Measurements from ENCODE around the gene ST3GAL6.

ST3GAL6 gene

GRCh38 chr3:98763076-98763475 lies at the start of gene ST3GAL6:
Gene ST3GAL6, plus strand, starts transcription at chr3:98763340. Its CDS starts 5,101 bp downstream, at chr3:98768441.
- FAIRE-seq: no peak

DNA sequence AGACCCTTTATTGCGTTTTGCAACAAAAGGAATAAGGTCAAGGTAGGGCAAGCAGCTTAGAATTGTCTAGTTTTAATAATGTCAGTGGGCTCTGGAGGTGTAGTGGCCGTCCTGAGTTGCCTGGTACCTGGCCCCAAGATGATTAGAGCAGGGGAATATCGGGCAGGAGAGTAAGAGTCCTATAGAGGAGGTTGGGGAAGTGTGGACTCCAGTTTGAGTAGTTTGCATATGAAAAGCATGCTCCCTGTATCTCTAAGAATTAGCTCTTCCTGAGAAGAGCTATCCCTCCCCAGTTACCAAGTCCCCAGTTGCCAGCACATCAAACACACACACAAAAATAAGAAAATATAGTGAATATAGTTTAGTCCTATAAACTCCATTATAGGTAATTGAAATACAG lies 49.2 kb upstream of the ST3GAL6 start:
- no peak for FAIRE-seq

- FAIRE-seq: no peak
These were observed 45.6 kb upstream of the ST3GAL6 start for GRCh38 chr3:98717584-98717983.

DNA sequence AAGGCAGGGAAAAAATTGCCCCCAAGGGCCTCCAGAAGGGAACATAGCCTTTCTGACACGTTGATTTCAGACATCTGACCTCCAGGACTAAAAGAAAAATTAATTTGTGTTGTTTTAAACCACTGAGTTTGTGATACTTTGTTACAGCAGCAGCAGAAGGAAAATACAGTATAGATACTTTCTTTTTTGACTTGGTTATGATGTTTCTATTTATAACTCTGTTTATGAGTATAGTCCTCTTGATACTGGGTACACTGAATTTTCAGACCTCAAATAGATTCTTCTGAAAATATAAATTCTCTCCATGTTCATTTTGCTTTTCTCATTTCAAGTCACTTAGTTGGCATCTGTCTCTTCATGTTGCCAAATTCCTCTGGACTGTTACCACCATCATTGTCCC lies 44.4 kb upstream of the ST3GAL6 start:
- no peak for FAIRE-seq

DNA sequence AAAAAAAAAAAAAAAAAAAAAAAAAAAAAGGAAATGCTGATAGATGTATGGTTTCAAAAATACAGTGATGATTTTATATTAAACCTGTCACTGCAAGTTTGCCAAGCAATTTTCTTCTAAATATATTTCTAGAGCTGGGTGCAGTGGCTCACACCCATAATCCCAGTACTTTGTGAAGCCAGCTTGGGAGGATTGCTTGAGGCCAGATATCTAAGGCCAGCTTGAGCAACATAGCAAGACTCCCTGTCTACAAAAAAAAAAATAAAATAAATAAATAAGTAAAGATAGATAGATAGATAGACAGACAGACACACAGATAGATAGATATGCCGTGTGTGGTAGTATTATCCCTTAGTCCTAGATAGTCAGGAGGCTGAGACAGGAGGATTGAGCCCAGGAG lies 41.4 kb upstream of the ST3GAL6 start:
- no peak for FAIRE-seq

DNA sequence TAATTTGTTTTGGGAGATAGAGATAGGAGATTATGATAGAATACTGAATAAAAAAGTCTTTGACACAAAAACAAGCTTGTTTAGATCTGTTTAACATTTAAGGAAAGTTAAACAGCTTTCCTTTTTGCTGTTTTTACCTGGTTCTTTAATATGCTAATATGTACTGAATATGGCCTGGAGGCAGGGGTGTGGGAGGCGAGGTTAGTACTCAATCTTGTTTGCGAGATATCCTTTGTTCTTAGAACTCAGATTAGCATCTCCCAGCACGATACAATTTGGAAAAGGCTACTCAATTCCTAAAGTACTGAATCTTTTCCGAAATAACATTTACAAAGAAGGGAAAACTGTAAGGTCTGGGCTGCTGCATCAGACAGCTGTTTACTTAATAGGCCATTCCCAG lies 40.8 kb upstream of the ST3GAL6 start:
- FAIRE-seq: no peak

- FAIRE-seq: no peak
These were observed 37.8 kb upstream of the ST3GAL6 start for GRCh38 chr3:98725352-98725751.

GRCh38 chr3:98726084-98726483 lies 37.1 kb upstream of the ST3GAL6 start:
- no peak for FAIRE-seq

DNA sequence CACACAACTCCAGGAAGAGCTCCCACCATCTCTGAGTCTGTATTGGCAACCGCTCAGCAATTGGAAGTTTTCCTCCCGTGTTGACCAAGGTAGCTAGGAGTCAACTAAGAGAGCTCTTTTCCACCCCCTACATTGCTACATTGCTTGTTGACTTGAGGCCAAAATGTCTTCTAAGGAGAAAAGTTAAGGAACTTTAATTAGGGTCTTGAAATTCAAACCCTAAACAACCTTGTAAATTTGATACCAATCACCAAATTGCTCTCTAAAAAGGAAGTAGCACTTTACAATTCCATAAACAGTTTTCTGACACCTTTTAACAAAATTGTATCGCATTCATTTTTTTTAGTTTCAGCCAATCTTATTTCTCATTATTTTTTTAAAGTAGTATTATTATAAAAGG lies 35.5 kb upstream of the ST3GAL6 start:
- no peak for FAIRE-seq

GRCh38 chr3:98728672-98729071 lies 34.5 kb upstream of the ST3GAL6 start:
- FAIRE-seq: no peak

GRCh38 chr3:98730338-98730737 lies 32.8 kb upstream of the ST3GAL6 start:
- no peak for FAIRE-seq

DNA sequence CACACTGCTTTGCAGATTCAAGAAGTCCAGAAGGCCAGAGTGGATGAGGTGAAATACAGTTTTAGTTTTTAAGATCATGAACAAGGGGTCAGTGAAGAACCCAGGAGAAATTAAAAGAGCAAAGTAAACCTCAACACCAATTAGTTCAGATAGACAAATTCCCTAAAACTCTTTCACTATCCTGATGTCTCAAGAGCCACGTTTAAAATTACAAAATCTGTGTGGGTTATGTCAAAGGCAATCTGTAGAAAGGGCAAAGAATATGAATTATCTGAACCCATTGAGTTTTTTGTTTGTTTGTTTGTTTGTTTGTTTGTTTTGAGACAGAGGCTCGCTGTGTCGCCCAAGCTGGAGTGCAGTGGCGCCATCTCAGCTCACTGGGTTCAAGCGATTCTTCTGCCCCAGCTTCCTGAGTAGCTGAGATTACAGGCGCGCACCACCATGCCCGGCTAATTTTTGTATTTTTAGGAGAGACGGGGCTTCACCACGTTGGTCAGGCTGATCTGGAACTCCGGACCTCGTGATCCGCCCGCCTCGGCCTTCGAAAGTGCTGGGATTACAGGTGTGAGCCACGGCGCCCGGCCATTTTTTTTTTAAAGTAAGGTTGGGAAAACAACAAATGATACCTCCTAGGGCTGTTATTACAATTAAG lies 32.1 kb upstream of the ST3GAL6 start:
- FAIRE-seq: no peak

- FAIRE-seq: no peak
These were observed 31.3 kb upstream of the ST3GAL6 start for GRCh38 chr3:98731720-98732285.

GRCh38 chr3:98732286-98733052 lies 30.7 kb upstream of the ST3GAL6 start:
- FAIRE-seq: no peak

DNA sequence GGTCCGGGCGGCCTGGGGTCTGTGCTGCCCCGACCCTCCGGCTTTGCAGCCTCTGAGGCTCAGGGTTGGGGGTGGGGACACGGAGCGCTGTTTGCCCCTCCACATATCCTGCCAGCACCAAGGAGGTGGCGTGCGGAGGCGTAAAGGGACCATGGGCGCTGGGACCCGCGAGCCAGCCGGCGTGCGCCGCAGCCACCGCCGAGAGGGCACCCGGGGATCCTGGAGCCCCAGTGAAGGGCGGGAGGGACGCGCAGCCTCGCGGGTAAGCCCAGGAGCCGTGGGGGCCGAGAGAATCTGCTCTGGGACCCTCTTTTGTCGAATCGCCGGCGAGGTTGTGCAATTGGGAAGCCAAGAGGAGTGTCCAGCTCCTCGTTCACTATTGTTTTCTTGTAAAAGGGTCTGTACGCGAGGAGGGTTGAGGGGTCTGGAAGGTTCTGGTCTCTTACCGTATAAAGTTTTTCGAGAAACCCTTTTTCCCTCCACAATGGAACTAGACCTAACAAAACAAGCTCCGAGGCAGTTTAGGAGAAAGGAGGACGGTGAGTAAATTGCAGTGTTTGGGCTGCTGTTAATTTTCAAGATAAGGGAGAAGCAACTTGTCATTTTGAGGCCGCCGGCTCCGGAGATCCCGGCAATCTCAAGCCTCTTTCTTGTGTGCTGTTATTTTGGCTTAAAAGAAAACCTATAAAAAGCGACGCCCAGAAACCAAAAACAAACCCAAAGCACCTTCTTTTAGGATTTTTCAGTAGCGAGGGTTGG lies 29.9 kb upstream of the ST3GAL6 start:
- FAIRE-seq: no peak

GRCh38 chr3:98733812-98734281 lies 29.3 kb upstream of the ST3GAL6 start:
- no peak for FAIRE-seq

DNA sequence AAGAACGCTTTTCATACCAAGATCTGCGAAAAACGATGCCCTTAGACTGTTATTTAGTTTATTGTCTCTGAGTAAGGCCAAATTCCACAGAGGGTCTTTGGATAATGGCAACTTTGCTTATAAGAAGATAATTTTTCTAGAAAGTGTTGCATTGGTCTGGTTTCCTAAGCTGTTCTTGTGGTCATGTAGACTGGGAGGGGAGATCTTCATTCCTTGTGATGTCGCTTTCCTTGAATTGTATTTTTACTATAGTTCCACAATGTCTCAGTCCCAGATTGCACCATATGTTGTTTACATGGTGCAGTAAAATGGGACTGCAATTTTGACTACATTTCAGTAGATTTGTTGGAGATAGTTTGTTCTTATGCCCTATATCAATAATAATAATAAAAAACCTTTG lies 28.8 kb upstream of the ST3GAL6 start:
- no peak for FAIRE-seq

- no peak for FAIRE-seq
These were observed 28.4 kb upstream of the ST3GAL6 start for GRCh38 chr3:98734735-98735134.

GRCh38 chr3:98735296-98735695 lies 27.8 kb upstream of the ST3GAL6 start:
- FAIRE-seq: no peak

DNA sequence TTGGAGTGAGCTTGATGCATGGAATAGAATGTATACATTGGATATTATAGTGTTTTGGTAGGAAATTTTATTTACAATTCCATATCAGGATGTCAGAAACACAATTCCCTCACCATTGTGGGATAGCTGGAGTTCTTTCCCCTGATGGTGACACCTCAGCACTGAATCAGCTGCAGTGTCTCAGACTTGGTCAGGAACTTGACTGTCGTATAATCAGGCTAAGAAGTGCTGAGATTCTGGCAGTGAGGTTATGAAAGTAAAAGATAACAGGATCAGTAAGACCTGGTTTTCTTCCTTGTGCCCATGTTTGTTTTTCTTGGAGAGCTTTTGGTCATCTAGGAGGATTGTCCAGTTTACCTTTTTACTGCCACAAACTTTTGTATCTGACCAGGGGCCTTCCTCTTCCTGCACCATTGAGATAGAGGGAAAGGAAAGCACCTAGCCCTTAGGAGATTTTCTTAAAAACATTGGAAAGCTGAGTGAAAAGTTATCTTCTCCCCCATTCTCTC lies 27.3 kb upstream of the ST3GAL6 start:
- FAIRE-seq: no peak

DNA sequence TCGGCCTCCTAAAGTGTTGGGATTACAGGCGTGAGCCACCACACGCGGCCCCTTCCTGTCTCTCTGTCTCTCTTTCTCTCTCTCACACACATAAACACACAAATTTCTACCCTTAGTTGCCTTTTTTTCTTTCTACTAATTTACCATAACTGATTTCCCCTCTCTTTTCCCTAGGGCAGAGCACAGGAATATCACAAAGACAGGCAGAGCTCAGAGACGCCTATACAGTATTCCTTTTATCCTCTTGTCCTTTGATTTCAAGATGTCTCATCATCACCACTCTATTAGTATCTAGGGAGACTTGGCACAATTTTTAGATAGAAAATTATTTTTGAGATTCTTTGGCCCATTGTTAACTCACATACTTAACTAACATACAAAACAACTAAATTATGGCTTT lies 25.8 kb upstream of the ST3GAL6 start:
- no peak for FAIRE-seq

GRCh38 chr3:98739266-98739665 lies 23.9 kb upstream of the ST3GAL6 start:
- FAIRE-seq: no peak

GRCh38 chr3:98740324-98740723 lies 22.8 kb upstream of the ST3GAL6 start:
- FAIRE-seq: no peak
